Activated CD4-positive, alpha-beta T cell treated with anti-CD3 and anti-CD28 coated beads for 48 hours (primary cell): ENCODE measurements around the gene SOST.

Experiments used
- DNase-seq: peaks from one replicate; pipeline ENCODE4 v3.0.0-alpha.2; 2020

Gene SOST

DNA sequence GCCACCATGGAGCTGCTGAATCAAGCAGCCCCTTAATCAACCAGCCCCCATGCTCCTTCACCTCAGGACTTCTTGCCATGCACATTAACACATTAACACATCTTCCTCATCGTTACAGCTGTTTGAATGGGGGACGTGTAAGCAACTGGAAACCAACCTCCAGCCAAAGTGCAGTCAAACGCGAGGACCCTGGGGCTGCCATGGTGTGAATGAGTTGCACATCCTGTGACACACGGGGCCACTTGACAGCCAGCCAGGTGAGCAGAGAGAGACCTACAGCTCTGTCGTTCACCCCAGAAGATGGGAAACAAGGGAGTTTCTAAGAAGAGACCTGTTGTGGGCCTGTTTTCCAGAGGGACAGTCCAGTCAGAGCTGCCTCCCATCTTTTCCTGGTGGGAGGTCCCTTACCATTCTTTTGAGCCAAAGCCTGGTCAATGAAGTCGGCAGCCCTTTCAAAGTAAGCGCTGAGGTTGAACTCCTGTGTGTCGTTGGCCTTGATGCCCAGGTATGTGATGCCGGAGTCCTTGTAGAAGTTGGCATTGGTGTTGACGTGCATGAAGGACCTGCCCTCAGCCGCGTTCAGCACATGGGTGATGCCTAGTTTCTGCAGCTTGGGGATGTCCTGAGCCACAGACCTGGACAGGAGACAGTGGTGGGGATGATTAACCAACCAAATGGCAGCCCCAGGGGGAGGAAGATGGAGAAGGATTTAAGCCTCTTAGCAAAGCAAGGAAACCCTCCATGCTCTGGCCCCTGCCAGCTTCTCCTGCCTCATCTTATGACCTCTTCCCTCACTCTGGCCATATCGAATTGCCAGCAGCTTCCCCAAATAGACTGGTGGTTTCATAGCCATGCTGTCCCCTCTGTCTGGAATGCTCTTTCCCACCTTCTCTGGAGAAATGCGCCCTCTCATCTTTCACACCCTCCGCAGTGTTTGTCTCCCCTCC, 16.0 kb upstream of the SOST start:
- DNase-seq = no peak

- no peak for DNase-seq
Observed at GRCh38 chr17:43772877-43773648, 14.5 kb upstream of the SOST start.

DNA sequence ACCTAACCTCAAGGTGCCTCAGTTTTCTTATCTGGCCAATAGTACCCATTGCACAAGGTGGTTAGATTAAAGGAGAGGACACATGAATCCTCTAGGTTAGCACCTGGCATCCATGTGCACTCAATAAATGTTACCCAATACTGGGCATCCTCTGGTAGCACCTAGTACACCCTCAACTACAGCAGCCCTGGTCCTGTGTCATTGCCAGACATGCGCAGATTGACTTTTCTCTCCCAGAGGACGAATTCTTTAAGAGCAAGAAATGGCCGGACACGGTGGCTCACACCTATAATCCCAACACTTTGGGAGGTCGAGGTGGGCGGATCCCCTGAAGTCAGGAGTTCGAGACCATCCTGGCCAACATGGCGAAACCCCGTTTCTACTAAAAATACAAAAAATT, 12.9 kb upstream of the SOST start:
- DNase-seq = no peak

DNA sequence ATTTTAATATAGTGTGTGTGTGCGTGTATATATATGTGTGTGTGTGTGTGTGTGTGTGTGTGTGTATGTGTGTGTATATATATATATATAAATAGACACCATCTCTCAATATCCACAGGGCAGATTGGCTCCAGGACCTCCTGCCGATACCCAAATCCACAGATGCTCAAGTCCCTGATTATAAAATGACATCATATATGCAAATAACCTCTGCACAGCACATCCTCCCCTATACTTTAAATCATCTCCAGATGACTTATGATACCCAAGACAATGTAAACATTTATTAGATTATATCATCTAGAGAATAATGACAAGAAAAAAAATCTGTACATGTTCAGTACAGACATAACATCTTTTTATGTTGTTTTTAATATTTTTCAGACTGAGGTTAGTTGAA, 12.4 kb upstream of the SOST start:
- no peak for DNase-seq

- no peak for DNase-seq
Observed at GRCh38 chr17:43769859-43770258, 11.3 kb upstream of the SOST start.

- DNase-seq = no peak
Observed at GRCh38 chr17:43769426-43769825, 10.8 kb upstream of the SOST start.

DNA sequence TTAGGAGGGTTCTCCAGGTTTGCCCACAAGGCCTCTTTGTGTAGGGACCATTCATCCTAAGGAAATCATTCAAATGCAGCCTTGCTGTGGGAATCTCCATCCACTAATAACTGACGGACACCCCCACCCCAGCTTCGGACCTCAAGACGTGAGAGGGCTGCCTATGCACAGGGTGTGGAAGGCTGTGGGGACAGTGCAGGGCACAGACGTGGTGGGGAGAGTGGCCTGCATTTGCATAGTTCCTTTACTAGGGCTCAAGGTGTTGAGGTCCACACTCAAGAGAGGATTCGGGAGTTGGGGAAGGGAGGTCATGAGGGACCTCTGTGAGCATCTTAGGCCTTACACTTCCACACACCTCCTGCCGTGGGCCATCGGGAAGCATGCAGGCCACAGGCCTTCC, 10.4 kb upstream of the SOST start:
- DNase-seq = no peak

GRCh38 chr17:43768382-43768781, 9.8 kb upstream of the SOST start:
- no peak for DNase-seq

- no peak for DNase-seq
Observed at GRCh38 chr17:43767713-43768059, 9.1 kb upstream of the SOST start.

DNA sequence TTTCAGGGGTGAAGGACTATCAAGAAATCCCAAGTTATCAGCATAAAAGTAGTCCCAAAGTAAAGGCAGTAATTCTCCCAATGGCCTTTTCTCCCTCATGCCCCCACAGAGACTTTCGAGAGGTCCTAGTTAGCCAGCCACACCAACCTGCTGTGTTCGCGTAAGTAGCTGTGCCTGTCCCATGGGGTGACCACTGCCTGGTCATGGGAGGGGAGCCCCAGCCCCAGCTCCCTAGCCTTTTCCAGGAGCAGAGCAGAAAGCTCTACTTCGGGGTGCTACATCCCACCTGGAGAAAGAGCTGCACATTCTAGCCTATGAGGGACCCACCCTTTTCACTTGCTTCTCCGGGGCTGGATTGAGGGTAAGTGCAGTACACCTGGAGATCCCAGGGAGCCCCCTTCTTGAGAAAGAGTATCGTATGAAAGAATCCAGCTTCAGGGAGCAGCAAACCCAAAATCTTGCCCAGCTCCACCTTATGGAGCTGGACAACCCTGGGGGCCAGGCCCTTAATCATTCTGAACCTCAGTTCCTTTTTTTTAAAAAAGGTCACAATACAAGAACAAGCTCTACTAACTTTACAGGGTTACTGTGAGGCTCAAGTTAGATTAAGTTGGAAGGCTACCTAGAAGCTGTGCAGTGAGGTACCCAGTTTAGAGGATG, 8.6 kb upstream of the SOST start:
- DNase-seq = no peak

DNA sequence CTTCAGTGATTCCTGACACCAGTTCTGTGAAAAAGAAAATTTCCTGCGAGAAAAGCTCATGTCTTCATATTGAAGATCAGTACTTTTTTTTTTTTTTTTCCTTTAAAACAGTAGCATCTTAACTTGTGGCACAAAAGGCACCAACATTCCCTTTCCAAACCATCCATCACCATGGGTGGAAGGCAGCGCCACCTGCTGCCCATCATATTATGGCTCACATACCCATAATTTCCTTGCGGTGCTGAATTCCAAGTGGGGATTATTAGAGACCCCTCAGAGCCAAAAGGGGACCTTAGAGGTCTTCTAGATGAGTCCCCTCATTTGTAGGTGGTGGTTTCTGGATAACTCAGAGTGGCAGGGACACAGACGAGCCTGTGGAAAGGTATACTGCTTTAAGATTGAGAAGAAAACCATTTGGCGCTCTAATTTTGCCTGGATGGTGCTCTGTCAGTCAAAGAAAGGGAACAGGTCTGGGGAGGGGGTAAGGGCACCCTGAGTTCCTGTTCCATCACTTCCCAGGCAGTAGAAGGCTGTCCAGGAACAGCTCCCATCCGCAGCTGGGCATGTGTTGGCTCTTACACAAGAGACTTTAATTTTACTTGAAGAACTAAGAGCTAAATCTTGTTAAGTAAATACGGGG, 7.9 kb upstream of the SOST start:
- DNase-seq = peak; percentile 55

GRCh38 chr17:43760254-43760852, 1.8 kb upstream of the SOST start:
- peak; percentile 94 for DNase-seq

DNA sequence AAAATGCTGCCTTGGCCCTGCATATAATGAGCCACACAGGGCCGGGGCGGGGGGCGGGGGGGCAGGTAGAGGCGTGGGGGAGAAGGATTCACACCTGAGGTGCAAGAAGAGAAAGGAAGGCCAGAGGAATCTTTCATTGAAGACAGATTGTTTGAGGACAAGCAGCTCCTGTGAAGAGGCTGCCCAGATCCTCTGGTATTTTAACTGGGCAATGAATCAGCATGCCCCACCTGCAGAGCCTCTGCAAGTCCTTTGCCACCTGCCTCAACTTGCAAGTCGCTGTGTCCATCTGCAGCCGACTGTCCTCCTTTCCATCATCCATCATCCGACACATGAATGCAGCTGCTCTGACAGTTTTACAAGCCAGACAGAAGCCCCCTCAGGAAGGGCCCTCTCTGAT, 1.2 kb upstream of the SOST start:
- no peak for DNase-seq

GRCh38 chr17:43758086-43758485, 505 bp downstream of the SOST start:
- no peak for DNase-seq

DNA sequence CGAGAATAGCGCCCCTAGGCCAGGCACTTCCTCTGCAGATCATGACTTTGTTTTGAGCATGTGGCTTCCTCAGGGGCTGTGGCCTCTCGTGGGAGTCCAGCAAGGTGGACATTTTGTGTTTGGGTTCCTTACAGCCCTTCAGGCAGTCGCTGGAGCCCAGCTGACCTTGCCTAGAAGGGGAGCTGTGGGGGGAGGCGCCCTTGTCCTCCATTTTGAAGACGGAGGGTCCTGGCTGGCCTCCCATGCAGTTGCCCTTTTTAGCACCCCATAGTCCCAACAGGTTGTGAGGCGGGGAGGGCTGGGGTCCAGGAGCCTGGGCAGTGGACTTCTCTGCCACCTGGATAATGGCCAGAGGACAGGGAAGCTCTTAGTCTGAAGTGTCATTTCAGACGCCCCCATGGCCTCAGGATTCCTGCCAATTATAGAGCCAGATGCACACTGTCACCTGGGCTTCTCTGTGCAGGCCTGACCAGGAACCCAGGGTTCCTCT, 1.4 kb downstream of the SOST start:
- DNase-seq = no peak

DNA sequence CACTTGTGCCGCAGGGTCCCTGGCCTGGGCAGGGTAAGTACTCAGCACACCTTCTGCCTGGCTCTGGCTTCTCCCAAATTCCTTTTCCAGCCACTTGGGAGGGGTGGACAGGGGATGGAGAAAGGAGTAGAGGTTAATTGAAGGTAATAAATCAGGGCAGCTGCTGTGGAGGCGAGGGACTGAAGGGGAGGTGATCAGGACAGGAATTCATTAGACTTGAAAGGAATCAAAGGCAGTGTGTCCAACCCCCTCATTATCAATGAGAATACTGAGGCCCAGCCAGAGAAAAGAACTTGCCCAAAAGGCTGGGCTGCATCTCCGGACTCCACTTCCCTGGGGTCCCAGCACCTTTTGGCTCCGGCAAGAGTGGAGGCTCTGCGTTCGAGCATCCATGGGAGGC, 2.4 kb downstream of the SOST start:
- DNase-seq = no peak

DNA sequence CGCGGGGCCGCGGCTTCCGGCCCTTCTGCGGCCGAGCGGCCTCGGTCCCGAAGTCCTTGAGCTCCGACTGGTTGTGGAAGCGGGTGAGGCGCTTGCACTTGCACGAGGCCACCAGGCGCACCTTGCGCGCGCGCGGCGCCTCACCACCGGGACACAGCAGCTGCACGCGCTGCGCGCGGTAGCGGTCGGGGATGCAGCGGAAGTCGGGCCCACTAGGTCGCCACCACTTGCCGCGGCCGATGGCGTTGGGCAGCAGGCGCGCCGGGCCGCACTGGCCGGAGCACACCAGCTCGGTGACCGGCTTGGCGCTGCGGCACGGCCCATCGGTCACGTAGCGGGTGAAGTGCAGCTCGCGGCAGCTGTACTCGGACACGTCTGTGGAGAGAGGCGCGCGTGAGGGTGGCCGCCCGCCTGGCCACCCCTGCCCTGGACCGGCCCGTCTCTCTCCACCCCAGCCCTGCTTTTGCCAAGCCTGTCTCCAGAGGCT, 3.2 kb downstream of the SOST start:
- peak; percentile 48 for DNase-seq

- DNase-seq = no peak
Observed at GRCh38 chr17:43754947-43755346, 3.6 kb downstream of the SOST start.

- DNase-seq = no peak
Observed at GRCh38 chr17:43753493-43754129, 5.0 kb downstream of the SOST start.

- DNase-seq = no peak
Observed at GRCh38 chr17:43750153-43750552, 8.4 kb downstream of the SOST start.

GRCh38 chr17:43745541-43745940, 13.1 kb downstream of the SOST start:
- DNase-seq = no peak

DNA sequence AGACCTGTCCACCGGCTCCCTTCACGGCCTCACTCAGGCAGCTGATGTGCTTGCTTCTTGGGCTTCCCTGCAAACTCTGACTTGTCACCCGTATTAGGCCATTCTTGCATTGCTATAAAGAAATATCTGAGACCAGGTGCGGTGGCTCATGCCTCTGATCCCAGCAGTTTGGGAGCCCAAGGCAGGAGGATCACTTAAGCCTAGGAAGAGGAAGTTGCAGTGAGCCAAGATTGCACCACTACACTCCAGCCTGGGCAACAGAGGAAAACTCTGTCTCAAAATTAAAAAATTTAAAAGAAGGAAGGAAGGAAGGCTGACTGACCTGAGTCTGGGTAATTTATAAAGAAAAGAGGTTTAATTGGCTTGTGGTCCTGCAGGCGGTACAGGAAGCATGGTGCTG, 17.0 kb downstream of the SOST start:
- no peak for DNase-seq
